HG02938 (cell line): Measurements from ENCODE around the gene CXCL3.
"Not testable (repeated sequence)": the region's sequence is repeated elsewhere in the genome, so short reads cannot be mapped to it uniquely, and the experiment has no call there.

Experiments
- ATAC-seq: cut with Tn5 transposase; IDR thresholded peaks from one replicate; pipeline ENCODE4 v1.9.1; 2021; ENCODE audit warnings: mild to moderate bottlenecking, moderate library complexity; ENCODE audit not compliant: unreplicated experiment

CXCL3 gene

GRCh38 chr4:74038425-74039314 is at the start of gene CXCL3:
Gene CXCL3 (minus strand): TSS chr4:74038689. CDS start chr4:74038611, 78 bp downstream.
- ATAC-seq = peak; percentile 47

GRCh38 chr4:74087481-74087880 is 49.0 kb upstream of the CXCL3 start:
- no peak for ATAC-seq

- no peak for ATAC-seq
These were observed 47.2 kb upstream of the CXCL3 start for GRCh38 chr4:74085669-74086068.

GRCh38 chr4:74084984-74085383 is 46.5 kb upstream of the CXCL3 start:
- no peak for ATAC-seq

- ATAC-seq = no peak
These were observed 45.1 kb upstream of the CXCL3 start for GRCh38 chr4:74083546-74083945.

GRCh38 chr4:74081035-74081434 is 42.5 kb upstream of the CXCL3 start:
- ATAC-seq = no peak

- not testable (repeated sequence) for ATAC-seq
These were observed 41.9 kb upstream of the CXCL3 start for GRCh38 chr4:74080351-74080750.

- ATAC-seq = not testable (repeated sequence)
These were observed 40.5 kb upstream of the CXCL3 start for GRCh38 chr4:74079024-74079423.

- ATAC-seq = no peak
These were observed 34.9 kb upstream of the CXCL3 start for GRCh38 chr4:74073358-74073757.

GRCh38 chr4:74072739-74073138 is 34.2 kb upstream of the CXCL3 start:
- no peak for ATAC-seq

GRCh38 chr4:74067586-74067985 is 29.1 kb upstream of the CXCL3 start:
- no peak for ATAC-seq

GRCh38 chr4:74066232-74066631 is 27.7 kb upstream of the CXCL3 start:
- ATAC-seq = no peak

GRCh38 chr4:74065115-74065642 is 26.7 kb upstream of the CXCL3 start:
- no peak for ATAC-seq

GRCh38 chr4:74063859-74064258 is 25.4 kb upstream of the CXCL3 start:
- ATAC-seq = no peak

GRCh38 chr4:74062953-74063352 is 24.5 kb upstream of the CXCL3 start:
- ATAC-seq = no peak

GRCh38 chr4:74061430-74061829 is 22.9 kb upstream of the CXCL3 start:
- no peak for ATAC-seq

- ATAC-seq = no peak
These were observed 20.8 kb upstream of the CXCL3 start for GRCh38 chr4:74059161-74059829.

GRCh38 chr4:74058048-74058651 is 19.7 kb upstream of the CXCL3 start:
- ATAC-seq = no peak

- no peak for ATAC-seq
These were observed 19.1 kb upstream of the CXCL3 start for GRCh38 chr4:74057588-74057987.

GRCh38 chr4:74056858-74057562 is 18.5 kb upstream of the CXCL3 start:
- ATAC-seq = no peak
